ENCODE results near the gene SLC13A3.

DNA sequence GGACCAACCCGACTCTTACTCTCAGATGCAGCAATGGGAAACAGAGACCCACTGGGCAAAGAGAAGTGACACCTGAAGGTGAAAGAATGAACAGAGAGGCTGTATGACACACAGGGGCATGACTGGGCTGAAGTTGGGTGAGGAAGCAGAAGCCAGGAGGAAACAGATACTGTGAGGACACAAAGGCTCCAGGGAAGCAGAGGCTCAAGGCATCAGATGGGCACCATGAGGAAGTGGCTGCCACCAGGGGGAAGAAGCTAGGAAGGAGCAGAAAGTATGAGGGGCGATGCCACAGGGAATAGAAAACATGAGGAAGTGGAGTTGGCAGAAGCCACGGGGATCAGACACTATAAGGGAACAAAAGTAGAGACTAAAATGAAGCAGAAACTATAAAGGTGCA lies 69.9 kb downstream of the SLC13A3 start:
- no peak for TF ChIP-seq POLR2A (IDR thresholded peaks at IDR 0.05; ENCODE audit: extremely low read depth, insufficient read length)
- TF ChIP-seq, protein P1, sequence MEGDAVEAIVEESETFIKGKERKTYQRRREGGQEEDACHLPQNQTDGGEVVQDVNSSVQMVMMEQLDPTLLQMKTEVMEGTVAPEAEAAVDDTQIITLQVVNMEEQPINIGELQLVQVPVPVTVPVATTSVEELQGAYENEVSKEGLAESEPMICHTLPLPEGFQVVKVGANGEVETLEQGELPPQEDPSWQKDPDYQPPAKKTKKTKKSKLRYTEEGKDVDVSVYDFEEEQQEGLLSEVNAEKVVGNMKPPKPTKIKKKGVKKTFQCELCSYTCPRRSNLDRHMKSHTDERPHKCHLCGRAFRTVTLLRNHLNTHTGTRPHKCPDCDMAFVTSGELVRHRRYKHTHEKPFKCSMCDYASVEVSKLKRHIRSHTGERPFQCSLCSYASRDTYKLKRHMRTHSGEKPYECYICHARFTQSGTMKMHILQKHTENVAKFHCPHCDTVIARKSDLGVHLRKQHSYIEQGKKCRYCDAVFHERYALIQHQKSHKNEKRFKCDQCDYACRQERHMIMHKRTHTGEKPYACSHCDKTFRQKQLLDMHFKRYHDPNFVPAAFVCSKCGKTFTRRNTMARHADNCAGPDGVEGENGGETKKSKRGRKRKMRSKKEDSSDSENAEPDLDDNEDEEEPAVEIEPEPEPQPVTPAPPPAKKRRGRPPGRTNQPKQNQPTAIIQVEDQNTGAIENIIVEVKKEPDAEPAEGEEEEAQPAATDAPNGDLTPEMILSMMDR (IDR thresholded peaks at IDR 0.05; ENCODE audit: low read depth, low read length): no peak

All from NB4 (cell line).